SK-N-SH (cell line): Measurements from ENCODE around the gene TMEM47.

Experiments
- CTCF ChIP-seq: fragments of 200-600 bp; sonication (generic); IDR thresholded peaks from 2 replicates; pipeline ENCODE4 v1.6.1; 2017; ENCODE audit warnings: antibody characterized with exemption, mild to moderate bottlenecking, moderate library complexity
- EP300 ChIP-seq, 2 experiments: IDR thresholded peaks; 2 replicates each; pipeline versions ENCODE4 v1.4.0 to v1.6.1; 2012; ENCODE audit warnings: borderline replicate concordance in 1 of 2, low read depth in 1 of 2, low read length in 1 of 2
- FOXM1 ChIP-seq: IDR thresholded peaks from 2 replicates; pipeline ENCODE4 v1.4.0; 2012; ENCODE audit warnings: low read depth, mild to moderate bottlenecking
- RFX5 ChIP-seq: IDR thresholded peaks from 2 replicates; pipeline ENCODE4 v1.6.1; 2012; ENCODE audit warnings: mild to moderate bottlenecking, improper control_type of control experiment, low read length
- USF2 ChIP-seq: fragments of 150-350 bp; IDR thresholded peaks from 2 replicates; pipeline ENCODE4 v1.6.1; 2017; ENCODE audit warnings: antibody characterized with exemption, low read length, low read depth, borderline replicate concordance

- TF ChIP-seq USF2 (no peak), CTCF (no peak), RFX5 (no peak), EP300 (IDR thresholded peaks at IDR 0.05; ENCODE audit: borderline replicate concordance in 1 of 2, low read depth in 1 of 2, low read length in 1 of 2) (no peak), FOXM1 (no peak)
These were observed 27.5 kb downstream of the TMEM47 start for GRCh38 chrX:34629572-34629971.
